SU-DHL-6 (cell line): ENCODE results near the gene CLTA.

Experiments used
- H2AFZ ChIP-seq: fragments of 200-600 bp; sonication (generic); 2 replicates; pipeline ENCODE4 v1.6.1; 2014; ENCODE audit warnings: low read depth, mild to moderate bottlenecking, moderate library complexity, mixed read lengths, antibody characterized with exemption, low read length; ENCODE audit not compliant: severe bottlenecking
- H3F3A ChIP-seq: fragments of 200-600 bp; shearing (Covaris generic); 2 replicates; pipeline ENCODE4 v1.6.0; 2016; ENCODE audit warnings: antibody characterized with exemption, mild to moderate bottlenecking; ENCODE audit not compliant: insufficient read depth
- H3K27ac ChIP-seq: fragments of 200-600 bp; sonication (generic); 2 replicates; pipeline ENCODE4 v1.5.1; 2016; ENCODE audit warnings: low read depth, mild to moderate bottlenecking, low read length, moderate library complexity, mixed read lengths
- H3K27me3 ChIP-seq: fragments of 200-600 bp; sonication (generic), shearing (Covaris generic); 2 replicates; pipeline ENCODE4 v1.6.0; 2014; ENCODE audit warnings: mild to moderate bottlenecking, low read length
- H3K36me3 ChIP-seq: fragments of 200-600 bp; sonication (generic); 2 replicates; pipeline ENCODE4 v1.6.1; 2014; ENCODE audit warnings: mild to moderate bottlenecking, low read length, mixed read lengths
- H3K4me2 ChIP-seq: fragments of 300-600, 200-600 bp; shearing (Covaris generic), sonication (generic); 2 replicates; pipeline ENCODE4 v1.6.0; 2014; ENCODE audit warnings: low read length, low read depth, mild to moderate bottlenecking; ENCODE audit not compliant: poor library complexity, severe bottlenecking
- H3K4me3 ChIP-seq: fragments of 200-600 bp; sonication (generic); 2 replicates; pipeline ENCODE4 v1.5.1; 2014; ENCODE audit warnings: antibody characterized with exemption, low read length, mild to moderate bottlenecking, mixed read lengths; ENCODE audit not compliant: insufficient read depth, poor library complexity, severe bottlenecking
- H3K79me2 ChIP-seq: fragments of 200-600 bp; sonication (generic); 2 replicates; pipeline ENCODE4 v1.6.1; 2014; ENCODE audit warnings: mild to moderate bottlenecking, low read length, moderate library complexity; ENCODE audit not compliant: insufficient read depth
- H3K9ac ChIP-seq: fragments of 200-600 bp; sonication (generic); 2 replicates; pipeline ENCODE4 v1.7.0; 2014; ENCODE audit warnings: mild to moderate bottlenecking, low read length
- H3K9me2 ChIP-seq: fragments of 200-600 bp; sonication (generic); replicated peaks from 2 replicates; pipeline ENCODE4 v1.6.1; 2014; ENCODE audit warnings: low read length; ENCODE audit not compliant: insufficient read depth
- H3K9me3 ChIP-seq: fragments of 200-600 bp; sonication (generic); 2 replicates; pipeline ENCODE4 v1.6.1; 2014; ENCODE audit warnings: low read length, mixed read lengths; ENCODE audit not compliant: insufficient read depth
- H4K20me1 ChIP-seq: fragments of 200-600 bp; sonication (generic); 2 replicates; pipeline ENCODE4 v1.6.1; 2014; ENCODE audit warnings: low read depth, mild to moderate bottlenecking, antibody characterized with exemption, low read length, moderate library complexity, mixed read lengths
- CTCF ChIP-seq: fragments of 200-600 bp; sonication (generic); IDR thresholded peaks from one replicate; pipeline ENCODE4 v1.5.1; 2017; ENCODE audit warnings: antibody characterized with exemption, mild to moderate bottlenecking, low read length, moderate library complexity; ENCODE audit not compliant: insufficient read depth, poor library complexity, severe bottlenecking
- EZH2phosphoT487 ChIP-seq: fragments of 200-600 bp; sonication (generic), shearing (Covaris generic); conservative IDR thresholded peaks from 2 replicates; pipeline ENCODE4 v1.6.1; 2018; ENCODE audit warnings: mild to moderate bottlenecking, antibody characterized with exemption, low read length, moderate library complexity, mixed read lengths

The CLTA gene

GRCh38 chr9:36188212-36188611, 2.5 kb upstream of the CLTA start:
- H3K4me3 ChIP-seq = no peak overlapping the region
- H3K27ac ChIP-seq = no peak overlapping the region
- no peak overlapping the region for H2AFZ ChIP-seq
- TF ChIP-seq EZH2phosphoT487 (no peak), CTCF (no peak)
- peaks cover 25% of the 10 kb centered on the region for H3K79me2 ChIP-seq
- no peaks in the 10 kb centered on the region for H3K9me3 ChIP-seq
- no peaks in the 10 kb centered on the region for H3K36me3 ChIP-seq
- H3K9ac ChIP-seq = no peak overlapping the region
- H3K27me3 ChIP-seq = no peaks in the 10 kb centered on the region
- peaks cover 17% of the 10 kb centered on the region for H4K20me1 ChIP-seq
- no peaks in the 10 kb centered on the region; the same call in 1 of the 2 replicates for H3F3A ChIP-seq
- no peaks in the 10 kb centered on the region for H3K9me2 ChIP-seq
- H3K4me2 ChIP-seq = no peak overlapping the region

GRCh38 chr9:36189976-36190375, 745 bp upstream of the CLTA start:
- peaks cover 42% of the 10 kb centered on the region for H3K79me2 ChIP-seq
- no peaks in the 10 kb centered on the region for H3K9me3 ChIP-seq
- no peaks in the 10 kb centered on the region; the same call in 1 of the 2 replicates for H3K36me3 ChIP-seq
- peak overlapping the region; percentile 91 for H3K9ac ChIP-seq
- peak overlapping the region; percentile 69 for H3K27ac ChIP-seq
- H2AFZ ChIP-seq = peak overlapping the region; percentile 87
- TF ChIP-seq EZH2phosphoT487 (no peak), CTCF (no peak)
- peak overlapping the region; percentile 98 for H3K4me2 ChIP-seq
- H3F3A ChIP-seq = no peaks in the 10 kb centered on the region; the same call in 1 of the 2 replicates
- no peaks in the 10 kb centered on the region for H3K27me3 ChIP-seq
- no peaks in the 10 kb centered on the region for H3K9me2 ChIP-seq
- H4K20me1 ChIP-seq = peaks cover 27% of the 10 kb centered on the region
- peak overlapping the region; percentile 79 for H3K4me3 ChIP-seq

GRCh38 chr9:36191290-36191645, 547 bp downstream of the CLTA start:
- peak overlapping the region; percentile 85 for H3K4me2 ChIP-seq
- no peaks in the 10 kb centered on the region for H3K27me3 ChIP-seq
- H3K9ac ChIP-seq = peak overlapping the region; percentile 91
- H3K79me2 ChIP-seq = peaks cover 51% of the 10 kb centered on the region
- H2AFZ ChIP-seq = peak overlapping the region; percentile 50
- no peaks in the 10 kb centered on the region for H3K9me2 ChIP-seq
- H3K27ac ChIP-seq = peak overlapping the region; percentile 63
- peak overlapping the region; percentile 79 for H3K4me3 ChIP-seq
- no peaks in the 10 kb centered on the region; the same call in 1 of the 2 replicates for H3K36me3 ChIP-seq
- H3F3A ChIP-seq = no peaks in the 10 kb centered on the region; the same call in 1 of the 2 replicates
- no peaks in the 10 kb centered on the region for H3K9me3 ChIP-seq
- H4K20me1 ChIP-seq = peaks cover 32% of the 10 kb centered on the region
- no peak for TF ChIP-seq EZH2phosphoT487
- no peak for TF ChIP-seq CTCF
